HG03439 (cell line): ENCODE measurements around the gene SIK3.

Source experiments
- ATAC-seq: cut with Tn5 transposase; IDR thresholded peaks from one replicate; pipeline ENCODE4 v1.9.1; 2021; ENCODE audit warnings: mild to moderate bottlenecking, moderate library complexity; ENCODE audit not compliant: unreplicated experiment

Gene SIK3

DNA sequence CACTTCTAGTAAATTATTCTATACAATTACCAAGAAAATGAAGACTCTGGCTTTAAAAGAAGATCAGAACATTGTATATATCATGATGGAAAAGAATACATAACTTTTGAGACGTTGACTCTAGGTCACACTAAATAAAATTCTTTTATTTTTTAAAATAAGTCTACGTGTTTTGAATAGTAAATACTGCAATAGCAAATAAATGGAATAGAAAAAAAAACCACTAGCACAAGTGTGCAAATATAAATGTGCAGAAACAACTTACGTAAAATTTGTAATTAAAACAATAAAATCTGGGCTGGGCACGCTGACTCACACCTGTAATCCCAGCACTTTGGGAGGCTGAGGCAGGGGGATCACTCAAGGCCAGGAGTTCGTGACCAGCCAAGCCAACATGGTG is 17.9 kb downstream of the SIK3 start:
- ATAC-seq = no peak

- ATAC-seq = no peak
Measured at GRCh38 chr11:117076941-117077691, 21.1 kb downstream of the SIK3 start.

DNA sequence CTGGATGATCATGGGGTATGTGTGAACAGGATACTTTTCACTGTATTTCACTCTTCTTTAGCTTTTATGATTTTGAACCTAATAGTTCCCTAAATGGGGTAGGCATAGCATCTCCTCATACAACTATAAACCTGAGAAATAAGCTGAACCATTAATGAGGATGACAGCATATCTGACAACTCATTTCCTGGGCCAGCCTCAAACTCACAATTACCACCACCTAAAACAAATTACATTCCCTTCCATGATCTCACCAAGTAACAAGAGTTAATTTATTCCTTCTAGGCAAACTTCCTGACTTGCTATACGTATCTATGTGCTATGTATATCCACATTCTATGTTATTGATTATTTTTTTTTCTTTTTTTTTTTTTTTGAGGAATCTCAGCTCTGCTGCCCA is 23.0 kb downstream of the SIK3 start:
- ATAC-seq = no peak

GRCh38 chr11:117074119-117074518 is 24.1 kb downstream of the SIK3 start:
- ATAC-seq = no peak

GRCh38 chr11:117073539-117073938 is 24.7 kb downstream of the SIK3 start:
- no peak for ATAC-seq

DNA sequence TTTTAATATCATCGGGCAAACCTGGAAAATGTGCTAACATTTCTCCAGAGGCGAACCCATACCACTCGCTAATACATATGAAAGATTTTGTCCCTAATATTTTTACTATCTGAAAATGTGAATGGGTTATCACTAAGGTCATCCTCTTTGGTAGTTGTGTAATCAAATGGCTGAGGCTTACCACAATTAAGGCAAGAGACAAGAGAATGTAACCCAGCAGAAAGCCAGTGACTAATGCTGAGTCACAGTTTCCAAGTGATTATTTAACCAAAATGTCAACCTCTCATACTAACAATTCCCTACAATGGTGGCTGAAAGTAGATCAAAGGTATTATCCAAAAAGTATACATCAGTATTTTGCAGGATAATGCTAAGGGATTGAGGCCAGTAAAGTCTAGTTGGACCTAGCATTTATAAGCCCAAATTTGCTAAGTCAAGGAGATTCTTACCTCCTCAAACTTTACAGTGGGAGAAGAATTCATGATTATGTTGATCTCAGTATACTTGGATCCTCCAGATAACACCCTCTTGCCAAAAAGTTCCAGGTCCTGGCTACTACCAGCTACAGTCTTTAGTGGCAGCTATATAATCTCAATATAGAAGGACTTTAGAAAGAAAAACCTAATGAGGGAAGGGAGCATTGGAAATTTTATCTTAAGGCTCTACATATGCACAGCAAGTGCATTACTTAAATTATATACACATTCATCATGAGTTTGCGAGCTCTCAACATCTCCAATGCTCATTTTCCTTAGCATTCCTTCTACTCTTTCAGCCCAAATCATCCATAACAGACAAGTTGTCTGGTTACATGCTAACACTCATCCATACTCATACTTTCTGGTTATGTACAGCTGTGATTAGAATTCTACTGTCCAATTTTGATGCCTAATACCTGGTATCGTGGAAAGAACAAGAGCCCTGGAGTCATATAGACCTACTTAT is 25.4 kb downstream of the SIK3 start:
- no peak for ATAC-seq

GRCh38 chr11:117071344-117071787 is 26.9 kb downstream of the SIK3 start:
- no peak for ATAC-seq

- ATAC-seq = no peak
Measured at GRCh38 chr11:117070016-117070415, 28.2 kb downstream of the SIK3 start.

DNA sequence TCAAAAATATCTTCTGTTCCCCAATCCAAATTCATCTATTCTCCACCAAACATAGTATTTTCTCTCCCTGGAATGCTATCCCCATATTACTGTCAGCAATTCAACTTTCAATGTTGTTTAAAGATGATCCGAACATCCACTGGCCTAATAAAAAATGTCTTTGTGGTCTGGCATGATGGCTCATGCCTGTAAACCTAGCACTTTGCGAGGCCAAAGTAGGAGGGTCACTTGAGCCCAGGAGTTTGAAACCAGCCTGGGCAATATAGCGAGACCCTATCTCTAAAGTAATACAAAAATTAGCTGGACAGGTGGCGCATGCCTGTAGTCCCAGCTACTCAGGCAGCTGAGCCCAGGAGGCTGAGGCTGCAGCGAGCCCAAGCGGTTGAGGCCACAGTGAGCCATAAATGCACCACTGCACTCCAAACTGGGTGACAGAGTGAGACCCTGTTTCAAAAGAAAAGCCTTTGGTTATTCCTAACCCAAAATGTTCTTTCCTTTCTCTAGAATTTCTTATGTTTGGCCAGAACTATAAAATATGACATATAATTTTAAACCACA is 29.8 kb downstream of the SIK3 start:
- ATAC-seq = no peak

DNA sequence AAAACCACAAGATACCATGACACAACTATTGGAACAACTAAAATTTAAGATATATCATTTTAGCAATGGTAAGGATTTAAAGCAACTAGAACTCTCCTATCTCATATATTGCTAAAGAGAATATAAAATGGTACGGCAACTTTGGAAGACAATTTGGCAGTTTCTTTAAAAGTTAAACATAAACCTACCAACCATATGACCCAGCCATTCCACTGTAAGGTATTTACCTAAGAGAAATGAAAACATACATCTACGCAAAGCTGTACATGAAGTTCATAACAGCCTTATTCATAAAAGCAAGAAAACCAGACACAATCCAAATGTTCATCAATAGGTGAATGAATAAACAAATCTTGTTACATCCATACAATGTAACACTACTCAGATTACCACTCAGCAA is 31.3 kb downstream of the SIK3 start:
- ATAC-seq = no peak

DNA sequence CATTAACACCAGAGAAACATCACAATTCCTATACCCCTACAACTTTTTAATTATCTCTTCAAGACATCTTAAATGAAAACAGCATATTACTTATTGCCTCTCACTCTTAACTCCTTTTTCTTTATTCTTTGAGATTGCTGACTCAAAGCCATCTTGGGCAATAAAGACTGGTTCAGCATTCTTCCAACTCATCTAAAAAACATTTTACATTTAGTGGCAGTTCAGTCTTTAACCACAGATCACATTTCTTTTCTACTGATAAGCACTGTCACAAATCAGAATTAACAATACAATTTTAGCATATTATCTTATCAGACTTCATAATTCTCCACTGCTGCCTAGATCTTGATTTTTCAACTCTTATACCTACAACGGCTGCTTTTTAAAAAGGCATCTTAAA is 34.0 kb downstream of the SIK3 start:
- no peak for ATAC-seq

- ATAC-seq = no peak
Measured at GRCh38 chr11:117062498-117062897, 35.7 kb downstream of the SIK3 start.

DNA sequence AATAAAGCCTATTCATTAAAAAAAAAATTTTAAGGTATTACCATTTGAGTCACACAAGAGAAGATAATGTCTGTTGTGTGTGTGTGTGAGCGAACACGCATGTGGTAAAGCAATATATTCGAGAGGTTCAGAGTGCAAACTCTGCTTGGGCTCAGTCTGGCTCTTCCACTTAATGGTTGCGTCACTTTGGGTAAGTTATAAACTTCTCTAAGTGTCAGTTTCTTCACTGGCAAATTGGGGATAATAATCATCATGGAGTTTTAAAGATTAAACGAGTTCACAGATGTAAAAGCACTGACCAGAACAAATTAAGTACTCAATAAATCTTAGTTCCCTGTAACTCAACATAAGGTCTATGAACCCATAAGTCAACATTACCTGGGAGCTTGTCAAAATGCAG is 37.0 kb downstream of the SIK3 start:
- ATAC-seq = no peak

- no peak for ATAC-seq
Measured at GRCh38 chr11:117059611-117060148, 38.5 kb downstream of the SIK3 start.

- ATAC-seq = no peak
Measured at GRCh38 chr11:117058761-117059261, 39.4 kb downstream of the SIK3 start.

GRCh38 chr11:117057727-117058126 is 40.5 kb downstream of the SIK3 start:
- no peak for ATAC-seq

DNA sequence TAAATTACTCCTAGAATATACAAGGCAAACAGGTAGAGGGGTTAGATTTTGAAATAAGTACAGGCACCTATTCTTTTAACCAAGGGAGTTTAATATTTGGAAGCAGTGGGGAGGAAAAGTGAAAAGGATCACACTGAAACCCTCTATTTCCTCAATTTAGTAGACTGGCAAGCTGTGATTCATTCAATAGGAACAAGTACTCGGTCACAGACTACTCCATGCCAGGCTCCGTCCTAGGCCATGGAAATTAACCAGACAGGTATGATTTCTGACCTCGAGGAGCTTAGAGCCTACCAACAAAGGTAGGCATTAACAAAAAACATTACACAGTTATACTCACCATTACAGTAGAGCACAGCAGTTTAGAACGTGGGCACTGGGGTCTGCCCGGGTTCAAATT is 40.9 kb downstream of the SIK3 start:
- ATAC-seq = no peak

- no peak for ATAC-seq
Measured at GRCh38 chr11:117055469-117055868, 42.8 kb downstream of the SIK3 start.

DNA sequence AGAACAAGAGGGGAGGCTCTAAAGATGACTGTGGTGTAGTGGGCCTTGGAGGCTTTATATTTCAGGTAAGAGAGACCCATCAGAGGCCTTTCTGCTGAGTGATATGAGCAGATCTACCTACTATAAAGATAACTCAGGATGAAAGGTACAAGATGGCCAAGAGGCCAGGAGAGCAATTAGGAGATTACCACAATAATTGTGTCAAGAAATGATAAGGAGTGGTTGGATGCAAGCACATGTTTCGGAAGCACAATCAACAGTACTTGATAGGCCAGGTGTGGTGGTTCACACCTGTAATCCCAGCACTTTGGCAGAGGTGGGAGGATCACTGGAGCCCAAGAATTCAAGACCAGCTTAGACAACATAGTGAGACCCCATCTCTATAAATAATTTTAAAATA is 43.8 kb downstream of the SIK3 start:
- no peak for ATAC-seq

DNA sequence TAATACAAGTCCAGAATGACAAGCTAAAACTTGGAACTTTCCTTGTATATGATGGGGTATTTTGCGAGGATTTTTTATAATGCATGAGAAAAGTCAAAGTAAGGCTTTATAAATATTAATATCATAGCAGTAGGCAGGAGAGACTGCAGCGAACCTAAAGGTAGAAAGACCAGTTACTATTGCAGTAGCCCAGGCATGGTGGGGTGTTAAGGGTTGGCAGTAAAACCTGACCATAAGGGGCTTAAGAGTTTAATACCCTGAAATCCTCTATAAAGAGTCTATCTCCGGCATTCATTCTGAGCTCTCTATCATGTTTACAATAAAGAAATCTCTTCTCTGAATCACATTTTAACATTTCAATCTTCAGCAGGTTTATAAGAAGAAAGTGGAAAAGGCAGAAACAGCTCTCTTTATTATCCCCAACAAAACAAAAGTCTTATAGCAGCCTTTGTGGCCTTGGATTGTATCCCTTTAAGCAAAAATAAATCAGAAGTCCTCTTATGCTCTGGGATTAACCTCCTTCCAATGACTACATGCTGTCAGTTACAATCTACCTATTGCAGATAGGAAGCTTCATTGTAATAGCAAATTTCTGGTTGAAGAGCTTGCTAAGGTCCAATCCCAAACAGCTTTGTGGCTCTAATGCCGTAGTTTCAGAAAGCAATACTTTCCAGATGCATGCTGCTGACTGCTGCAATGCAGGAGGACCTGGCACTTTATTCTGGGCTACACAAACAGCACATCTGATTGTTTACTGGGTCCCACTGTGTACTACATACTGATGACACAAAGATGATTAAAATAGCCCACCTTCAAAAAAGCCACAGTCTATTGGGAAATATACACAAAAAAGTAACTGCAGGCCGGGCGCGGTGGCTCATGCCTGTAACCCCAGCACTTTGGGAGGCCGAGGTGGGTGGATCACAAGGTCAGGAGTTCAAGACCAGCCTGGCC is 45.8 kb downstream of the SIK3 start:
- ATAC-seq = no peak
